ENCODE data around the gene MPP7.
A peak's percentile ranks its signal among the peaks of the same experiment; 100 is the strongest.
"Not testable (repeated sequence)": the region's sequence is repeated elsewhere in the genome, so short reads cannot be mapped to it uniquely, and the experiment has no call there.

The MPP7 gene

DNA sequence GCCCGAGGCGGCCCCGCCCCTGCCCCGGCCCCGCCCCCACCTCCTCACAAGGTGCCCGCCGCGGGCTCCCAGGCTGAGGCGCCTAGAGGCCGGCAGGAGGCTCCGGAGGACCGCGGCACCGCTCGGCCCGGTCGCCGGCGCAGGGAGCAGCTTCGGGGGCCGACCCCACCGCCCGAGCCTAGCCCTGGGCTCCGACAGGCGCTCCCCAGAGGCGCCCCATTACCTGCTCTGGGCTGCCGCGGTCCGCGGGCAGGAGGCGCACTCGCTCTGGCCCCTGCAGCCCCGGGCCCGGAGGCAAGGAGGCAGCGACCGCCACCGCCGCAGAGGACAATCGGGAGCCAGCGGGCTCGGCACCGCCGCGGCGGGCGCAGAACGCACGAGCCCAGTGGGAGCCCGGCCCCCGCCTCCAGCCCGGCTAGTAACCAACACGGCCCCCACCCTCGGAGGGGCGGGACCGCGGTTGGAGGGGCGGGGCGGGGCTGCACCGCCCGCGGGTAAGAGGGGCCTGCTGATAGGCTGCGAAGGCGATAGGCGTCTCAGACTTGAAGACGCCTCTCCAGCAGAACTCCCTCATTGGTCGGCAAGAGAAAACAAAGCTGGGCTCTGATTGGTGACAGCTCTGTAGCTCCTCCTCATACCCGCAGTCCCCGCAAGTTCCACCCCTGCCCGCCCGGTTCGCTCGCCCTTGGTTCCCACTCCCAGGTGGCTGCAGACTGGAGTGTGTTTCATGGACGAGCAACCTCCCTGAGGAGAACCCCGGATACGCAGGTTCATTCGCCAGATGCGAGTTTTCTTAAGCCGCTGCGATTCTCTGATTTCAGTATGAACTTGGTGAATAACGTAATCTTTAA, at the start of gene MPP7:
MPP7 (minus strand) TSS at position 427 of the 851 bp plus-strand sequence. CDS start 64,460 bp downstream, outside the sequence.
- DNase-seq (ENCODE audit: low read depth in 2 of 2): peak; percentile 92

DNA sequence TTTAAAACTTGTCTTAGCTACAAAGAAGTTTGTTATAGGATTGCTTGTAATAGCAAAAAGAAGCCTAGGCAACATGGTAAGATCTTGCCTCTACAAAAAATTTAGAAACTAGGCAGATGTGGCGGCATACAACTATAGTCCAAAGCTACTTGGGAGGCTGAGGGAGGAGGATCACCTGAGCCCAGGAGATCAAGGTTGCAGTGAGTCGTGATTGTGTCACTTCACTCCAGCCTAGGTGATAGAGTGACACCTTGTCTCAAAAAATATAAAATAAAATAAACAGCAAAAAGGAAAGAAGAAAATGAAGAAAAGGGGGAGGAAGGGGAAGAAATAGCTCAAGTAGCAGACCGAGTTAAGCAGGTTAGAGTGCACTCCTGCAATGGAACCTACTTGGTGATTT, 47.0 kb upstream of the MPP7 start:
- no peak for DNase-seq (ENCODE audit: low read depth in 2 of 2)

DNA sequence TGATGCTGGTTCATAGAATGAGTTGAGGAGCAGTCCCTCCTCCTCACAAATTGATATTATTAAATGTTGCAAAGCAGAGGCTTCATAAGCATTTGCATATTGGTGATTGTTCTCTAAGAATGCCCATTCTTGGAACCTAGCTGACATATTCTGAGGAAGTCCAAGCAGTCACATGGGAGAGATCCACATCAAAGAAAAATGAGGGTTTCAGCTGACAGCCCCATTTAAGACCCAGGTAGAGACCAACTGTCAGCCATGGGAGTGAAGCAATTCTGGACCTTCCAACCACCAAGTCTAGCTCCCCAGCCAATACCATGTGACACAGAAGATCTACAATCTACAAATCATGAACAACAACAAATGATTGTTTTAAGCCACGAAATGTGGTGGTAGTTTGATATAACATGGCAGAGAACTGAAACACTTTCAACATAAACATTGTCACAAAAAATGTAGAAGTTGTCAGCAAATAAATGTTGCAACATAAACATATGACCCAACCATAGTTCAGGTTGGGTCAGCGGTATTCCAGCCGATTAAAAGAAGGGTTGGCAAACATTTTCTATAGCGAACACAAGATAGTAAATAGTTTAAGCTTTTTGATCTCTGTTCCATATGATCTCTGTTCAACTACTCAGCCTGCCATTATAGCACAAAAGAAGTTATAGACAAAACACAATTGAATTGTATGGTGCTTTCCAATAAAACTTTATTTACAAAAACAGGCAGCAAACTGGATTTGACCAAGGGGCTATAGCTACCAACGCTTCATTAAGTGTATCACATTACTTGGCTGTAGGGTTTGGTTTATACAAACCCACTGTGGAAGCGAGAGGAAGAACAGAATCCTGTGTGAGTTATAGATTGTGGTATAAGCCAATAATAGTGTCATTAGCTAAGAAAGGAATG, 41.4 kb upstream of the MPP7 start:
- no peak for DNase-seq (ENCODE audit: low read depth in 2 of 2)

DNA sequence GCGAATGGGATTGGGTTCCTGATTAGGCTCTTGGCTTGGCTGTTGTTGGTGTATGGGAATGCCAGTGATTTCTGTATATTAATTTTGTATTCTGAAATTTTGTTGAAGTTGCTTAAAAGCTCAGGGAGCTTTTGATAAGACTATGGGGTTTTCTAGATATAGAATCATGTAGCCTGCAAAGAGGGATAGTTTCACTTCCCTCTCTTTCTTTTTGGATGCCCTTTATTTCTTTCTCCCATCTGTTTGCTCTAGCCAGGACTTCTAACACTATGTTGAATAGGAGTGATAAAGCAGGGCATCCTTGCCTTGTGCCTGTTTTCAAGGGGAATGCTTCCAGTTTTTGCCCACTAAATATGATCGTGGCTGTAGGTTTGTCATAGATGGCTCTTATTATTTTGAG, 40.4 kb upstream of the MPP7 start:
- DNase-seq (ENCODE audit: low read depth in 2 of 2): no peak

DNA sequence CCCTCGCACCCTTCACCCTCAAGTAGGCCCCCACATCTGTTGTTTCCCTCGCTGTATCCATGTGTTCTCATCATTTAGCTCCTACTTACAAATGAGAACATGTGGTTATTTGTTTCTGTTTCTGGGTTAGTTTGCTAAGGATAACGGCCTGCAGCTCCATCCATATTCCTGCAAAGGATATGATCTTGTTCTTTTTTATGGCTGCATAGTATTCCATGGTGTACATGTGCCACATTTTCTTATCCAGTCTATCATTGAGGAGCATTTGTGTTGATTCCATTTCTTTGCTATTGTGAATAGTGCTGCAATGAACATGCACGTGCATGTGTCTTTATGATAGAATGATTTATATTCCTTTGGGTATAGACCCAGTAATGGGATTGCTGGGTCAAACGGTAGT, 38.8 kb upstream of the MPP7 start:
- DNase-seq (ENCODE audit: low read depth in 2 of 2): not testable (repeated sequence)

DNA sequence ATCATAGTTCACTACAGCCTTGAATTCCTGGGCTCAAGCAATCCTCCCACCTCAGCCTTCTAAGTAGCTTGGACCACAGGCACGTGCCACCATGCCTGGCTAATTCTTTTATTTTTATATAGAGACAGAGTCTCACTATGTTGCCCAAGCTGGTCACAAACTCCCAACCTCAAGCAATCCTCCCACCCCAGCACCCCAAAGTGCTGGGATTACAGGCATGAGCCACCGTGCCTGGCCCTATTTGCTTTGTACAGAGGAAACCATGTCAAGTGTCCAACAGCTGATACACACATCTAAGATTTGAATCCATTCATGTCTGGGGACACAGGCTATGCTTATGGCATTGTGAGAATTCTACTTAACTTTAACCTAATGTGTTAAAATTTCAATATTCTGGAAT, 29.9 kb upstream of the MPP7 start:
- no peak for DNase-seq (ENCODE audit: low read depth in 2 of 2)

DNA sequence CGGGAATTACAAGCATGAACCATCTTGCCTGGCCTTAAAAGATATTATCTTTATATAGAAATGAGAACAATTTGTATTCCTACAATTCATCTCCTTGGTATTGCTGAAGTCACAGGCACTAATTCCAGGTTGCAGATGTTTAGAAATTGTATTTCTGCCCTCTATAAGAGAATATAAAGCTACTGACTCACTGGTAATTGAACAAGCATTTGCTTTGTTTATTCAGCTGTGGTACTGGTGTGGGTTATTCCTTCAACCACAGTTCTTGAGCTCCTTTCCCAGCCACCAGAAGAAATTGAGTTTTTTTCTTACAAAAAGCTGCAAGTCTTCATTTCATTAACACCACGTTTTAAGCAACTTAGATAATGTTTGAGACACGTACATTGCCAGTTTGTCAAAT, 29.0 kb upstream of the MPP7 start:
- no peak for DNase-seq (ENCODE audit: low read depth in 2 of 2)

DNA sequence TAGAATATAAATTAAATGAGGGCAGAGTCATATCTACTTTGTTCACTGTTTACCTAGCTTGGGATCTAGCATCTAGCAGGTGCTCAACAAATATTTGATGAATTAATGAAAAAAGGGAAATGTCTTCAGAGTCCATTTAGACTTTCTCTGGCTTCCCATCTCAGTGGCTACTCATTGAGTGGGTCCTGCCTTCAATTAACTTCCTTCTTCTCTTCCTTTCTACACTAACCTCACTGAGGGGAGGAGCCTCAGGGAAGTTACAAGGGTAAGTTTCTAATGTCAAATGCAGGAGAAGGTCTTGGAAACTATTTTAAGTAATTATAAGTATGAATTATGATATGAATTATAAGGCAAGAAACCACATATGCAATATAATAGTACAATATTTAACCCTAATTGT, 28.2 kb upstream of the MPP7 start:
- DNase-seq (ENCODE audit: low read depth in 2 of 2): no peak

DNA sequence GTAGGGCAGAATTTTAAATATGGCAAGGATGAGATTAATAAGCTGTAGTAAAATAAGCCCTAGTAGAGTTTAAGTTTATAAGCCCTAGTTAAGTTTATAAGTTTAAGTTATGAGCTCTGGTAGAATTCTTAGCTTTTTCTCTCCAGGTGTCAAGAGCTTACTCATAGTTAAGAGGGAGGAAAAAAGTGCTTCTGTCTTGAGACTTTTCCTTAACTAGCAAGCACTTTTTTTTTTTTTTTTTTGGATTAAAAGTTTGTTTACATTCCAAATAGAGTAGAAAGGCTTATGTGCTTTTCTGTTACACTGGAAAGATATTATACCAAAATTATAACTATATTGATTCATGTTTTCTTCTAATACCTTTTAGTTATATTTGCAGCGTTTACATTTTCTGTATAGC, 25.5 kb upstream of the MPP7 start:
- no peak for DNase-seq (ENCODE audit: low read depth in 2 of 2)

DNA sequence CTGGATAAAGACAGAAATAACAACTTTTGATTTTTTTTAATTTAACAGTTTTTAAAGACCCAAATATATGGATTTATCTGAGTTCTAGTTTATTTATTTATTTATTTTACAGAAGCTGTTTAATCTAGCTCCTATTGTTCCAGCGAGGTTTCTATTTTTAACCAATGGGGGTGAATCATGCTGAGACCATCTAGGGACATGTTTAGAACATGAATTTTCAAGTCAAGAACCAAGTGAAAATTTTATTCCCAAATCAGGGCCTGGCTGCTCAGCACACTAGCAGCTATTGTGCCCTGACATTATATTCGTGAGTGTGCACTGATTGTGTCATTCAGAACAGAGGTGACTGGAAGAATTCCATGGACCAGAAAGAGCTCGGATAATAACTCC, 24.6 kb upstream of the MPP7 start:
- no peak for DNase-seq (ENCODE audit: low read depth in 2 of 2)

DNA sequence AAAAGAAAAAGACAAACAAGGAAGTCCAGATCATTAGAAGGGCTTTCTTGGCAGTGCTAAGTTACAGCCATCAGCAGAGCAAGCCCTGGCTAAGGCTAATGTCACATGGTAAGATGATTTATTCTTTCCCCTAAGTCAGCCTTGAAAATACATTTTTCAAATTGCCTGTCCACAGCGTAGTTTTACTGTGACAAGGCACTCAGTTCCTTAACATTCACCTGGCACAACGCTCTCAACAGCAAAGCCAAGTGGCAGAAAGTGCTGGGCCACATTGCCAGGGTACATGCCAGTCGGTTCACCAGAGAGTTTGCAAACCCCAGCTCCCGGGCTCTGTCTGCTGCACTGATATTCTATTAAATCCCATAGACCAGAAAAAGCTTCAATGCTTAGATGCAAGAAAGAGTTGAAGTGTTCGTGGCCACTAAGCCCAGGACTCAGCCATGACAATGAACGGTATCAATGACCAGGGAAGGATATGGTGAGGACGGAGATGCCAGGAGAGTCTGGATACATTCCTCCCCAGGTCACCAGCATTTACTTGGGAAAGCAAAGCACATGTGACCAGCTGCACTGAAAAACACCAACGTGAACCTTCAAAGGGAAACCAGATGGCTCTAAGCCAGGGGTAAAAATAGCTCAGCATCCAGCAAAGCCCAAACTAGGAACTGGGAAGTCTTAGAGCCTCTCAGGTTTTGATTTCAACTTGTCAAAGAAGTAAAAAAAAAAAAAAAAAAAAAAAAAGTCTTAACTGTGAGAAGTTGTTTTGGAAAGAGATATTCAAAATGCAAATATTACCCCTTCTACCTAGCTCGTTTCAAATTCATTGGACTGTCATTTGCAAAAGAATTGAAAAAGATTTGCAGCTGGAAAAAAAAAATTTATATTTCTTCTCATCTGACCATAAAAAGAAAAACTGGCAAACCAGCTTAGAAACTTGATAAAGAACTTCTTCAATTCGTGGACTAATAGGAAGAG, 23.9 kb upstream of the MPP7 start:
- no peak for DNase-seq (ENCODE audit: low read depth in 2 of 2)

DNA sequence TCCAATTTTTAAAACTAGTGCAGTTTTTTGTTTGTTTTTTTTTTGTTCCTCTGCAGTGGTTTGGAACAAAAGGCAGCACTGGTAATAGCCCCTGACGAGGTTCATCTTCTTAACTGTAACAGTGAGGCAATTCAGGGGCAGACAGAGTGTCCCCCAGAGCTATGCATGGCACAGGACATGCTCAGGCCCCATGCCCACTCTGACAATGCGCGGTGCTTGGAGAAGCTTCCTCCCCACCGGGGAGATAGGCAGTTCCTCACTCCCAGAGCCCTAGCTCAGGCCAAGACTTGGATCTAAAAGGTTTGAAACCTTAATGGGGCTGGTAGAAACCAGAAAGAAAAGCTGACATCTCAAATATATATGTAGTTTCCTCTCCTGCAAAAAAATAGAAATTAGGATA, 17.9 kb upstream of the MPP7 start:
- DNase-seq (ENCODE audit: low read depth in 2 of 2): no peak

DNA sequence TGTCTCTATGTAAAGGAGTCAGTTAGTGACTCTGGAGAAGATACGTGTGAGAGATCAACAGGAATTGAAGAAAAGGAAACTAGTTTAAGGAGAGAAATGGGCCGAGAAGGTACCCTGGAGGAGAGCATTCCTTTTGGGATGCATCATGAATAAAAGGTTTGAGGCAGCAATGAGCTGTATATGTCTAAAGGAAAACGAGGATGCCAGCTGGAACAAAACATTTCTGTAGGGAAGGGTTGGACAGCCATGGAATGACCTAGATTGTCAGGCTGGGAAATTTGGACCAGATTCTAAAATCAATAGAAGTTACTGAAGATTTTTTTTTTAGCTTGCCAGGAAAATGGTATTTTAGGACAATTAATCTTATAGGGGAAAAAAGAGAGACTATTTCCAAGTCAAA, 17.2 kb upstream of the MPP7 start:
- DNase-seq (ENCODE audit: low read depth in 2 of 2): no peak

DNA sequence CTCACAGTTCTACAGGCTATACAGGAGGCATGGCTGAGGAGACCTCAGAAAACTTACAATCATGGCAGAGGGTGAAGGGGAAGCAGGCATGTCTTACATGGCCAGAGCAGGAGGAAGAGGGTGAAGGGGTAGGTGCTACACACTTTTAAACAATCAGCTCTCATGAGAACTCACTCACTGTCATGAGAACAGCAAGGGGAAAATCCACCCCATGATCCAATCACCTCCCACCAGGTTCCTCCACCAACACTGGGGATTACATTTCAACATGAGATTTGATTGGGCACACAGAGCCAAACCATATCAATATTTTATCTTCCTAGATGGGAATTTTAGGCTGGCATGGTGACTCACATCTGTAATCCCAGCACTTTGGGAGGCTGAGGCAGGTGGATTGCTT, 16.2 kb upstream of the MPP7 start:
- DNase-seq (ENCODE audit: low read depth in 2 of 2): not testable (repeated sequence)

DNA sequence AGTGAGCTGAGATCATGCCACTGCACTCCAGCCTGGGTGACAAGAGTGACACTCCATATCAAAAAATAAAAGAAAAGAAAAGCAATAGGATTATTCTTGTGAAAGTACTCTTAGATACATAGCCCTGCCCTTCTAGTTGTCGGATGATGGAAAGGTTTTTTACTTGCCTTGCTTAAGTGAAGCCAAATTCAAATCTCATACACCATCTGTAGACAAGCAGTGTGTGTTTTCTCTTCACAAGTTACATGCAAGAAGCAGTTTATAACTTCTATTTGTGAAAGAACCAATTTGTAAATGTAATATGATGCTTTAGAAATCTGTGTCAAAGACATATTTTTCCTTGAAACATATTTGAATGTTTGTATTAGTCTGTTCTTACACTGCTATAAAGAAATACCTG, 15.8 kb upstream of the MPP7 start:
- no peak for DNase-seq (ENCODE audit: low read depth in 2 of 2)

DNA sequence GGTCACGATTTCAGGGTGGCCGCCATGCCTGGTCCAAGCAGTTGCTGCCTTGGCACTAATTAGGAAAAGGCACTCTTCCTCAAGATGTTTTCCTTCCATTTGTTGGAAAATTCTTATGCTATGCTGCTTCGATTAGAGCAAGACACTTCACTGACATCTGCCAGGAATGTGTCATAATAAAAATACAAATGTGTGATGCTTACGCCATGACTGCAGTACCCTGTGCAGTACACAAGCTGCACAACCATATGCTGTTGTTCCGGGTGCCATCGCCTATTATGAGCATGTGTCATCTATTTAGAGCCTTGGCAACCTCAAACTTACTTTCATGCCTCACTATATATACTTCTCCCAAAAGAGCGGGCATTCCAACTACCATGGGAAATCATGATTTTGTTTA, 14.9 kb upstream of the MPP7 start:
- DNase-seq (ENCODE audit: low read depth in 2 of 2): no peak

DNA sequence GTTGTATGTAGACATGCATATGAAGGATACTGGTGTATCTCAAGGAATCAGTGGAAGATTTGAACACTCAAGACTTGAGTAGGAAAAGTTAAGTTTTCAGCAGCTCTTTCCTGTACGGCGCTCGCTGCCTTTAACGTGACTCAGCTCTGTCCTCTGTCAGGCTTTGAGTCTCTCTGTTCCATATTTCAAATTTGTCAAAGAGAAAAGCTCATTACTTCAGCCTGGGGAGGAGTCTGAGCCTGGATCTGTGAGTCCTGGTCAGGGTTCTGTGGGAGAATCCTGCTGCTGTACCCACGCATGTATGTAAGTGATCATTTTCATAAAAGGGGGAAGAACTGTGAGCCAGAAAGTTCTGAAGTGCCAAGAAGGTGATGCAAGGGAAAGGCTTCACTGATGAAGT, 13.8 kb upstream of the MPP7 start:
- DNase-seq (ENCODE audit: low read depth in 2 of 2): no peak

DNA sequence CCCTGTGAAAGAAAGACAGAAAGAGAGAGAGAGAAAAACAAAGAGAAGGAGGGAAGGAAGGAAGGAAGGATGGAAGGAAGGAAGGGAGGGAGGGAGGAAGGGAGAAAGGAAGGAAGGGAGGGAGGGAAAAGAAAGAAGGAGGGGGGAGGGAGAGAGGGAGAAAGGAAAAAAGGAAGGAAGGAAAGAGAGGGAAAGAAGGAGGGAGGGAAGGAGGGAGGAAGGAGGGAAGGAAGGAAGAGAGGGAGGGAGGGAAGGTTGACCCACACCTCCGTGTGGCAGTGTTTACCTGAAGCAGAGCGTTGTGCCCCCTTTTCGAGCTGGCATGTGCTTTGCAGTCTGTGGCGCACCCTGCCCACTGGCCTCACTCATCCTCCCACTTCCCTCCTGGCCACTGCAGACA, 12.3 kb upstream of the MPP7 start:
- DNase-seq (ENCODE audit: low read depth in 2 of 2): no peak

DNA sequence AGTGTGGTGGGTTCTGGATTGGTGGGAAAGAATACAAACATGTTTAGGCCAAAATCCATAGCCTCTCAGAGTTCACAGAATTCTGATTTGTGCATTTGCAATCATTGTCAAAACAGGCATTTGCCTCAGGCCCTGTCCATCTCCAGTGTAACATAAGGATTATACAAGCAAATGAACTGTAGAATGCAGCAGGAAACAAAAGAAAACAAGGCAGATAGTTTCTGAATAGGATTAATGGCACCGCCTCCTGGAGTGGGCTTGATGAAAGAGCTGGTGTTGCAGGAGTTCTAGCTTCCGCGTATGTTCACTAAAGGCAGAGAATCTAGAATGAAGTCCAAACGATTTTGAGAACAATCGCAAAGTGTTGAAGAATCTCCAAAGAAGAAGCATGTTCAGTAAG, 11.3 kb upstream of the MPP7 start:
- DNase-seq (ENCODE audit: low read depth in 2 of 2): no peak

DNA sequence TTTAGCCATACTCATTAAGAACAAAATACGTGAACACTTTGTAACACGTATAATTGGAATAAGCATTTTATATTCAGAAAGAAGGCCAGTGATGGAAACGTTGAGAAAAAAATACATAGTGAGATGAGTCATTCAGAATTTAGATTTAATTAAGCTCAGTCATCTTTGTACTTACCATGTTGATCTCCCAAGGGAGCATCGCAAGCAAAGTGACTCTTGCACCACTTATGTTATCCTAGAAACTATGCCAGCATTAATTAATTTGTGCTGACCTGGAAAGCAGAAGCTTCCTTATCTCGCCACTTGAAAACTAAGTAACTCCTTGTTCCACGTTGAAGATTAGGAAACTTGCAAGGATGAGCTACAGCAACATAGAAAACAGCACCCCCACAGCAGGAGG, 9.7 kb upstream of the MPP7 start:
- no peak for DNase-seq (ENCODE audit: low read depth in 2 of 2)

DNA sequence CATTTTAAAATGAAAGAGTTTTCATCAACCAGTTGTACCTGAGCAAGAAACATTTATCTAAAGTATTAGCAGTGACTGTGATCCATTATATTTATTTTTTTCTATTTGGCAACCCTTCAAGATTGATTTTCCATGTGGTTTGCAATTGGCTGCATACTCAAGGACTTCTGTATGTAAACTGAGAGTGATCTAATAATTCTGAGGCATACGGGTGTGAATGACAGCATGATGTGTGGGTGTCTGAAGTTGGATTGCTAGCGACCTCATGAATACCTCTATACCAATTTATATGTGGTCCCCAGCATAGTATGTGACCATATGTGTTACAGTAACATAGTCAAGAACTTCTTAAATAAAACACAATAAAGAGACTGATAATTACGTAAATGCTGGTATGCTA, 8.2 kb upstream of the MPP7 start:
- DNase-seq (ENCODE audit: low read depth in 2 of 2): no peak

DNA sequence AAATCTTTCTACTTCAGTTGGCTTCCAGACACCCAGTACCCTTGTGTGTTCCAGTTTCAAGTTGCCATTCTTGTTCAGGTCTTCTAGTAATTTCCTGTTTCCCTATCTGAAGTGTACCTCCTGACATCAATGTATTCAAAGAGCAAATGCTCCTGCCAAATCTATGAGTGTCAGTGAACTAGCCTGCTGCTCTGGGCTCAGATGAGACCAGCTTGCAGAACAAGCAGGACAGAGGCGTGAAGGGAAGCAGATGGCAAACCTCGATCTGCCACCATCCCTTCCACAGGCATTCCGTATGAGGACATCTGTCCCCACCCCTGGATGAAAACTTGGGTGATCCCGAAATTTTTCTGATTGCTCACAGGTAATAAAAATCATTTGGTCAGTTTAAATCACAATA, 4.4 kb upstream of the MPP7 start:
- no peak for DNase-seq (ENCODE audit: low read depth in 2 of 2)

Data from stimulated activated CD8-positive, alpha-beta memory T cell treated with anti-CD3 and anti-CD28 coated beads, Interleukin-2, amount 100 ng/mL, for 48 hours (primary cell).